Esophagus muscularis mucosa (tissue), 4 donors: ENCODE measurements around the gene RHBDD1. TPM values are rescaled to one million over a fixed set of nuclear protein-coding genes. Genes with fewer than 3 reads are reported as not detected.

Source experiments
- DNase-seq: peaks from one replicate; pipeline ENCODE4 v3.0.0-alpha.2; 2017; ENCODE audit errors: extremely low spot score
- H3K27ac ChIP-seq, 4 donors: fragments of 200-600 bp; sonication (generic); replicated peaks in 1 of 4; 1 replicate in 3 of 4; 2 replicates in 1 of 4; pipeline ENCODE4 v1.5.1; 2016 to 2019; ENCODE audit warnings: mild to moderate bottlenecking in 1 of 4
- H3K27me3 ChIP-seq, 4 donors: fragments of 200-600 bp; sonication (generic); one replicate each; pipeline versions ENCODE4 v1.5.1 to v1.6.0; 2016 to 2019
- H3K36me3 ChIP-seq, 4 donors: fragments of 200-600 bp; sonication (generic); one replicate each; pipeline ENCODE4 v1.5.1; 2016 to 2019
- H3K4me1 ChIP-seq, 4 donors: fragments of 200-600 bp; sonication (generic); one replicate each; pipeline ENCODE4 v1.5.1; 2016 to 2019
- H3K4me3 ChIP-seq, 4 donors: fragments of 200-600 bp; sonication (generic); 1 replicate in 2 of 4; 2 replicates in 2 of 4; pipeline ENCODE4 v1.5.1; 2016 to 2019; ENCODE audit warnings: mild to moderate bottlenecking in 4 of 4, moderate library complexity in 1 of 4
- H3K9me3 ChIP-seq, 4 donors: fragments of 200-600 bp; sonication (generic); 1 replicate in 3 of 4; 2 replicates in 1 of 4; pipeline ENCODE4 v1.5.1; 2016 to 2019
- CTCF ChIP-seq, 3 experiments: fragments of 200-600 bp in 2 of 3; fragments of 450-650 bp in 1 of 3; sonication (generic) in 2 of 3; IDR thresholded peaks; one replicate each; pipeline ENCODE4 v1.5.1; 2017 to 2019; ENCODE audit warnings: antibody characterized with exemption in 3 of 3, mild to moderate bottlenecking in 2 of 3, moderate library complexity in 1 of 3
- EP300 ChIP-seq: sonication (generic); formaldehyde crosslinking; IDR thresholded peaks from one replicate; pipeline ENCODE4 v1.6.1; 2017; ENCODE audit warnings: antibody characterized with exemption
- POLR2A ChIP-seq: fragments of 450-650 bp; IDR thresholded peaks from one replicate; pipeline ENCODE4 v1.6.1; 2017; ENCODE audit warnings: antibody characterized with exemption, moderate library complexity, mild to moderate bottlenecking, low read depth
- POLR2AphosphoS5 ChIP-seq, 2 donors: sonication (generic); formaldehyde crosslinking; IDR thresholded peaks; one replicate each; pipeline ENCODE4 v1.6.1; 2017; ENCODE audit warnings: antibody characterized with exemption in 2 of 2
- WGBS: methylation state at CpG from one replicate; pipeline ENCODE4 v1.1.5; 2018; 5-methylcytosine and 5-hydroxymethylcytosine counted together
- intact Hi-C: fragments of 100-400 bp; cut with DNase I; formaldehyde crosslinking; loops from one replicate; pipeline ENCODE4 v1.15.1; 2023
- small RNA-seq, 3 donors: library from RNA; depleted of rRNA; stranded (forward); fragments of <200 nt; gene quantifications; one replicate each; pipeline ENCODE3, GENCODE V24; 2016
- total RNA-seq, 4 donors: library from RNA; depleted of rRNA; stranded (reverse); fragments of >200 nt; gene quantifications; one replicate each; pipeline versions ENCODE4 v1.1.0 to v1.2.1, GENCODE V29; 2016

RHBDD1 gene
- total RNA-seq, 4 donors from 2014 or later = 18.3 to 24.9 (median 22.2) TPM

- Histone ChIP-seq H3K27ac (no peak overlapping the region), H3K27me3 (no peaks in the 10 kb centered on the region), H3K36me3 (no peaks in the 10 kb centered on the region), H3K9me3 (no peaks in the 10 kb centered on the region), H3K4me1 (peaks cover 0 to 8% (median 2%) of the 10 kb centered on the region in 4 donors), H3K4me3 (no peak overlapping the region)
- no peak for DNase-seq
- TF ChIP-seq POLR2AphosphoS5 (IDR thresholded peaks at IDR 0.05) (no peak), CTCF (IDR thresholded peaks at IDR 0.05) (no peak), POLR2A (no peak), EP300 (no peak)
- intact Hi-C loops = no loop called here
- WGBS = 48% methylated on average over 7 of the region's 7 CpGs
Measured at GRCh38 chr2:227035711-227036367, 200.0 kb downstream of the RHBDD1 start.

- Histone ChIP-seq H3K36me3 (no peaks in the 10 kb centered on the region), H3K4me1 (peaks cover 0 to 8% (median 2%) of the 10 kb centered on the region in 4 donors), H3K9me3 (no peaks in the 10 kb centered on the region), H3K27ac (no peak overlapping the region), H3K27me3 (no peaks in the 10 kb centered on the region), H3K4me3 (no peak overlapping the region)
- DNase-seq = no peak
- WGBS = 85% methylated on average over 3 of the region's 3 CpGs
- TF ChIP-seq POLR2A (no peak), CTCF (IDR thresholded peaks at IDR 0.05) (no peak)
- intact Hi-C loops = no loop called here
Measured at GRCh38 chr2:227036527-227036926, 200.7 kb downstream of the RHBDD1 start.

DNA sequence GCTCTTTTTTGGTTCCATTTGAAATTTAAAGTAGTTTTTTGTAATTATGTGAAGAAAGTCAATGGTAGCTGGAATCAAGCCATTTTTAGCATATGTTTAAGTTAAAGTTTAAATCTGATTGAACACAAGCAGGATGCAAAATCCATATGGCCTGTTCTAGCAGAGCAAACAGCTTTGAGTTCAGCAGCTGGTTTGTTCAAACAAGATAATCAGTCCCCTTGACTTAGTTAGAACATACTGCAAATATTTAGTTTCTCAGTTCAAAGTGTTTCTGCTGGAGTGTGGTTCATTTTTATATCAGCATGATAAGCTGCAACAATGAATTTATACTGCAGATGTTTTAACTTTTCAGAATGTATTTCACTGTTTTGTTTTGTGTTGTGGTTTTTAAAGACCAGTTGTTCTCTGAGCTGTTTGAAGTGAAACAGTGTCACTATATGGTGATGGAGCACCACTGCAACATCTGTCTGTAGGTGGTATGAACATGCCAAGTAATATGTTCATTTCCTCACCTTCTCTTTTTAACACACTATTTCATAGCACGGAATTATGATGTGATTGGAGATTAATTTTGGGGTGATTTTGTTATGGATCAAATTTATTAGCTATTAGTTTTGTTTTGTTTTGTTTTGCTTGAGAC is 202.8 kb downstream of the RHBDD1 start:
- Histone ChIP-seq H3K9me3 (no peaks in the 10 kb centered on the region), H3K27ac (no peak overlapping the region), H3K36me3 (no peaks in the 10 kb centered on the region), H3K4me3 (no peak overlapping the region), H3K27me3 (no peaks in the 10 kb centered on the region), H3K4me1 (peaks cover 0 to 2% (median under 1%) of the 10 kb centered on the region in 4 donors)
- TF ChIP-seq POLR2AphosphoS5 (IDR thresholded peaks at IDR 0.05) (no peak), EP300 (no peak), CTCF (IDR thresholded peaks at IDR 0.05) (no peak), POLR2A (no peak)
- 56% methylated on average over 1 of the region's 1 CpG for WGBS
- intact Hi-C loops = no loop called here
- DNase-seq = no peak

DNA sequence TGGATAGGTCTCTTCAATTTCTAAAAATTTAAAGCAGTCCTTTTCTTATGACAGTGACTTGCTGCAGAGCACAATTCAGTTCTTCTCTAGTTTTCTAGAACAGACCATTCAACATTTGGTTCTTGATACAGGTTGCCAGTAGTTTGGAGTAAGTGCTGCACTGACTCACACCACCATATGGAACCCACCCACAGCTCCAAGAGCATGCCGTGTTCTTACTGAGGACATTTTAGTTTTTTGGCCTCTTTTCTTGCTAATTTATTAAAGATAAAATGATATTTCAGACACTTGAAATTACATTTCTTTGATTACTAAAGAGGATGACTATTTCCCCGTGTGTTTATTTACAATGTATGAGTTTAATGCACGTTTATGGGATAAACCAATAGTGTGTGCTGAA is 208.1 kb downstream of the RHBDD1 start:
- H3K9me3 ChIP-seq = no peaks in the 10 kb centered on the region
- no peaks in the 10 kb centered on the region for H3K27me3 ChIP-seq
- no peak overlapping the region for H3K27ac ChIP-seq
- H3K36me3 ChIP-seq = no peaks in the 10 kb centered on the region
- H3K4me1 ChIP-seq = no peaks in the 10 kb centered on the region
- WGBS = 74% methylated on average over 3 of the region's 3 CpGs
- H3K4me3 ChIP-seq = no peak overlapping the region
- intact Hi-C loops = no loop called here
- TF ChIP-seq CTCF (IDR thresholded peaks at IDR 0.05) (no peak), POLR2AphosphoS5 (IDR thresholded peaks at IDR 0.05) (no peak), POLR2A (no peak), EP300 (no peak)
- DNase-seq = no peak

Small RNA genes lying within 50 kb of the gene (small RNA-seq; reads per million reads assigned to genes)
- gene RF00554 = 0 reads per million in 3 donors

Other genes starting within 250 kb of the RHBDD1 start
- 10 to 100 TPM; 27.8 to 47.6 (median 32.8) TPM for gene IRS1, start 36.2 kb upstream of the RHBDD1 start, total RNA-seq